K562 (cell line): ENCODE data around the gene BTBD16. TPM values are rescaled to one million over a fixed set of nuclear protein-coding genes. Genes with fewer than 3 reads are reported as not detected.

Experiments
- ATAC-seq: fragments of 200-7000 bp; cut with Tn5 transposase; 3 replicates; pipeline ENCODE4 v1.9.1; 2020; ENCODE audit warnings: moderate library complexity
- BruUV-seq: library from RNA; stranded (reverse); fragments of 400-500 nt; replicated peaks from 2 replicates; lab custom pipeline; 2021; lab: Mats Ljungman, UMichigan
- CTCF ChIA-PET: fragments of 300-600 bp; formaldehyde crosslinking; extraction: SDS; loops from one replicate; lab custom pipeline; 2021; ENCODE audit warnings: low intra/inter-chr PET ratio; lab: Yijun Ruan, JAX
- POLR2A ChIA-PET: fragments of 300-600, 350-650 bp; sonication (Branson Sonifier 250); formaldehyde crosslinking; extraction: SDS; loops from one replicate; lab custom pipeline; 2021; ENCODE audit warnings: antibody characterized with exemption, inconsistent platforms; lab: Yijun Ruan, JAX
- DNase-seq, 4 experiments: peaks; one replicate each; pipeline versions ENCODE4 v3.0.0 to v3.0.0-alpha.2; 2011 to 2018; ENCODE audit warnings: low spot score in 3 of 4, mixed read lengths in 3 of 4; ENCODE audit errors: extremely low read depth in 1 of 4
- FAIRE-seq: peaks from 2 replicates; lab custom pipeline; 2011; peaks lifted over from hg19 to GRCh38; lab: Jason Lieb, UNC
- H2AFZ ChIP-seq: 2 replicates; pipeline ENCODE4 v1.6.0; 2011; ENCODE audit warnings: low read depth, low read length, control low read depth, inconsistent platforms
- H3K27ac ChIP-seq: fragments of 200-600 bp; 3 replicates; pipeline ENCODE4 v1.8.0; 2011; ENCODE audit warnings: low read depth, mild to moderate bottlenecking, control low read depth, inconsistent platforms, low read length, moderate library complexity, mixed read lengths; ENCODE audit errors: extremely low read depth
- H3K27me3 ChIP-seq, 2 experiments: fragments of 300-600 bp in 1 of 2; 2 replicates in 1 of 2; 3 replicates in 1 of 2; pipeline versions ENCODE4 v1.6.0 to v1.8.0; 2011; ENCODE audit warnings: inconsistent platforms in 2 of 2, low read length in 2 of 2, mild to moderate bottlenecking in 1 of 2, mixed read lengths in 1 of 2, moderate library complexity in 1 of 2; ENCODE audit not compliant: control insufficient read depth in 2 of 2, insufficient read depth in 2 of 2
- H3K36me3 ChIP-seq: fragments of 300-600 bp; 3 replicates; pipeline ENCODE4 v1.8.0; 2011; ENCODE audit warnings: mild to moderate bottlenecking, low read length, inconsistent platforms; ENCODE audit not compliant: control insufficient read depth, insufficient read depth
- H3K4me1 ChIP-seq, 2 experiments: fragments of 200-600 bp in 1 of 2; replicated peaks in 1 of 2; 2 replicates in 1 of 2; 3 replicates in 1 of 2; pipeline versions ENCODE4 v1.5.1 to v1.8.0; 2011; ENCODE audit warnings: inconsistent platforms in 2 of 2, low read length in 2 of 2, mild to moderate bottlenecking in 1 of 2, mixed read lengths in 1 of 2, moderate library complexity in 1 of 2; ENCODE audit not compliant: control insufficient read depth in 2 of 2, insufficient read depth in 2 of 2
- H3K4me2 ChIP-seq: 2 replicates; pipeline ENCODE4 v1.6.1; 2011; ENCODE audit warnings: low read length, control low read depth, inconsistent platforms, mixed read lengths; ENCODE audit not compliant: insufficient read depth
- H3K4me3 ChIP-seq: fragments of 200-600 bp; sonication (generic), shearing (Covaris generic); 2 replicates; pipeline ENCODE4 v1.5.1; 2016; ENCODE audit warnings: control low read depth, inconsistent platforms
- H3K79me2 ChIP-seq: fragments of 200-600 bp; 3 replicates; pipeline ENCODE4 v1.8.0; 2011; ENCODE audit warnings: low read length, inconsistent platforms; ENCODE audit not compliant: control insufficient read depth, insufficient read depth
- H3K9ac ChIP-seq, 2 experiments: 2 replicates each; pipeline versions ENCODE4 v1.6.0 to v1.6.1; 2011; ENCODE audit warnings: low read depth in 2 of 2, low read length in 2 of 2, control low read depth in 1 of 2, inconsistent platforms in 1 of 2, mild to moderate bottlenecking in 1 of 2, mixed read lengths in 1 of 2; ENCODE audit not compliant: insufficient read depth in 1 of 2
- H3K9me1 ChIP-seq: one replicate; pipeline ENCODE4 v1.6.0; 2011; ENCODE audit warnings: inconsistent platforms, mild to moderate bottlenecking, low read length, moderate library complexity; ENCODE audit not compliant: control insufficient read depth, insufficient read depth
- H3K9me3 ChIP-seq: replicated peaks from 2 replicates; pipeline ENCODE4 v1.5.1; 2011; ENCODE audit warnings: low read depth, low read length, inconsistent platforms; ENCODE audit not compliant: control insufficient read depth, insufficient read depth
- H4K20me1 ChIP-seq: replicated peaks from 2 replicates; pipeline ENCODE4 v1.6.1; 2011; ENCODE audit warnings: low read length, inconsistent platforms, mixed read lengths; ENCODE audit not compliant: control insufficient read depth, insufficient read depth
- ATF3 ChIP-seq, 2 experiments: fragments of 450-650 bp in 1 of 2; sonication (generic) in 1 of 2; formaldehyde crosslinking in 1 of 2; IDR thresholded peaks in 1 of 2; conservative IDR thresholded peaks in 1 of 2; 2 replicates each; pipeline versions ENCODE4 v1.6.1 to v1.8.1; 2016 to 2023; ENCODE audit warnings: mild to moderate bottlenecking in 2 of 2, moderate library complexity in 2 of 2, inconsistent platforms in 1 of 2, missing genetic modification reagents in 1 of 2
- HNRNPH1 ChIP-seq: fragments of 200-400 bp; formaldehyde crosslinking; optimal IDR thresholded peaks from 2 replicates; pipeline ENCODE3; 2017; ENCODE audit warnings: low read depth, mild to moderate bottlenecking, low read length, moderate library complexity
- MTA3 ChIP-seq: fragments of 450-650 bp; formaldehyde crosslinking; IDR thresholded peaks from 2 replicates; pipeline ENCODE4 v1.6.1; 2017; ENCODE audit warnings: mild to moderate bottlenecking, borderline replicate concordance
- NR2F6 ChIP-seq: fragments of 450-650 bp; formaldehyde crosslinking; IDR thresholded peaks from 2 replicates; pipeline ENCODE4 v1.4.0; 2020; ENCODE audit warnings: mild to moderate bottlenecking
- RBM17 ChIP-seq: fragments of 200-400 bp; formaldehyde crosslinking; IDR thresholded peaks from 2 replicates; pipeline ENCODE4 v1.6.1; 2017; ENCODE audit warnings: low read depth, mild to moderate bottlenecking, low read length, borderline replicate concordance
- RBM22 ChIP-seq: fragments of 200-400 bp; formaldehyde crosslinking; IDR thresholded peaks from 2 replicates; pipeline ENCODE4 v1.6.1; 2018; ENCODE audit warnings: low read length, low read depth; ENCODE audit not compliant: poor library complexity, severe bottlenecking
- SNAPC5 ChIP-seq: fragments of 250-450 bp; sonication (Bioruptor Pico); IDR thresholded peaks from 2 replicates; pipeline ENCODE4 v1.8.0; 2021; ENCODE audit warnings: moderate library complexity, mild to moderate bottlenecking, inconsistent platforms
- SREBF2 ChIP-seq: sonication (generic); formaldehyde crosslinking; IDR thresholded peaks from 2 replicates; pipeline ENCODE4 v1.4.0; 2020; ENCODE audit warnings: mild to moderate bottlenecking, missing genetic modification reagents
- STAT5A ChIP-seq: IDR thresholded peaks from 2 replicates; pipeline ENCODE4 v1.6.1; 2012; ENCODE audit warnings: low read length, inconsistent platforms, borderline replicate concordance
- TCFL5 ChIP-seq: fragments of 250-450 bp; sonication (Bioruptor Pico); conservative IDR thresholded peaks from 2 replicates; pipeline ENCODE4 v1.6.1; 2021; ENCODE audit warnings: mild to moderate bottlenecking, moderate library complexity, matching md5 sums
- ZNF354B ChIP-seq: fragments of 250-450 bp; sonication (Bioruptor Pico); IDR thresholded peaks from 2 replicates; pipeline ENCODE4 v1.4.0; 2020
- WGBS: fragments of 100-300 bp; shearing (Covaris generic); methylation state at CpG from one replicate; pipeline ENCODE4 v1.1.6; 2016; ENCODE audit warnings: low coverage, mixed read lengths; ENCODE audit not compliant: insufficient coverage; ENCODE audit errors: missing lambda C conversion rate; 5-methylcytosine and 5-hydroxymethylcytosine counted together
- in situ Hi-C: fragments of 300-500 bp; cut with MboI; formaldehyde crosslinking; loops from 4 replicates; pipeline ENCODE4 v1.15.0; 2018; ENCODE audit warnings: inconsistent platforms, mixed read lengths
- intact Hi-C: fragments of 100-400 bp; cut with micrococcal nuclease; formaldehyde crosslinking; loops from 2 replicates; pipeline ENCODE4 v1.14.2; 2022
- polyA plus RNA-seq, 8 experiments: library from polyadenylated mRNA; depleted of rRNA in 4 of 8; stranded (reverse) in 5 of 8; unstranded in 3 of 8; fragments of >200 nt; fragmentation: Nextera tagmentation in 2 of 8; fragmentation: Illumina TruSeq in 1 of 8; extraction: Ambion mirVana in 2 of 8; extraction: Trizol in 1 of 8; gene quantifications; 2 replicates each; pipeline versions ENCODE4 v1.2.1 to v1.2.3, GENCODE V29; 2011 to 2014; ENCODE audit warnings: inconsistent platforms in 1 of 8, missing spikeins in 1 of 8
- total RNA-seq, 7 experiments: library from RNA; depleted of rRNA in 6 of 7; stranded (reverse); fragments of >200 nt in 6 of 7; fragmentation: Illumina TruSeq in 2 of 7; extraction: Trizol in 2 of 7; gene quantifications; 2 replicates each; pipeline versions ENCODE4 v1.2.1 to v1.2.3, GENCODE V29; 2011 to 2021; ENCODE audit warnings: low replicate concordance in 1 of 7

BTBD16 gene
- total and polyA plus RNA-seq, 9 of the 15 experiments (the other 6 are each of a cell fraction or from before 2014, with no cell fraction given) = 0.11 TPM; not detected in 8

GRCh38 chr10:122249303-122249850 is 21.7 kb upstream of the BTBD16 start:
- H3K4me1 ChIP-seq = no peaks in the 10 kb centered on the region
- intact Hi-C loops = no loop called here
- DNase-seq = no peak
- BruUV-seq = no TSS peak
- no peak for FAIRE-seq
- ChIA-PET CTCF (no interaction called here), POLR2A (no interaction called here)
- ATAC-seq = no peak
- H2AFZ ChIP-seq = no peak overlapping the region
- H3K9me3 ChIP-seq = no peaks in the 10 kb centered on the region
- H4K20me1 ChIP-seq = no peaks in the 10 kb centered on the region
- H3K9ac ChIP-seq = no peak overlapping the region
- WGBS = 3% methylated on average over 11 of the region's 11 CpGs
- in situ Hi-C loops = no loop called here
- H3K4me3 ChIP-seq = no peak overlapping the region
- no peak overlapping the region for H3K27ac ChIP-seq
- no peaks in the 10 kb centered on the region for H3K36me3 ChIP-seq
- TF ChIP-seq HNRNPH1 (no peak), TCFL5 (CRISPR knock-in tag) (no peak), RBM22 (no peak), SNAPC5 (no peak), RBM17 (no peak), ZNF354B (CRISPR knock-in tag) (no peak), ATF3 (IDR thresholded peaks at IDR 0.05) (no peak), ATF3 (CRISPR knock-in tag; conservative IDR thresholded peaks at IDR 0.05) (no peak), MTA3 (no peak), NR2F6 (CRISPR knock-in tag) (no peak), STAT5A (no peak), SREBF2 (CRISPR knock-in tag) (no peak)
- H3K79me2 ChIP-seq = no peaks in the 10 kb centered on the region
- H3K27me3 ChIP-seq = peaks cover 0 to 22% of the 10 kb centered on the region in 2 experiments; a peak in 2 of 5 replicates
- H3K9me1 ChIP-seq = no peaks in the 10 kb centered on the region
- H3K4me2 ChIP-seq = no peak overlapping the region
